SK-N-SH treated with all-trans-retinoic acid at 6 μM for 48 hours (cell line): ENCODE data around the gene PRUNE2.
A peak's percentile ranks its signal among the peaks of the same experiment; 100 is the strongest.

Experiments
- ATAC-seq: fragments of 200-7000 bp; cut with Tn5 transposase; 3 replicates; pipeline ENCODE4 v1.9.1; 2020; ENCODE audit warnings: mild to moderate bottlenecking, moderate library complexity
- ARNTL ChIP-seq: fragments of 450-650 bp; formaldehyde crosslinking; IDR thresholded peaks from 2 replicates; pipeline ENCODE4 v1.5.0; 2020; ENCODE audit warnings: low read depth, mild to moderate bottlenecking, moderate library complexity, borderline replicate concordance
- BACH2 ChIP-seq: fragments of 250-450 bp; sonication (Bioruptor Pico); IDR thresholded peaks from 2 replicates; pipeline ENCODE4 v1.9.0; 2021; ENCODE audit warnings: mild to moderate bottlenecking, borderline replicate concordance
- CREB5 ChIP-seq: fragments of 250-450 bp; sonication (Bioruptor Pico); IDR thresholded peaks from 2 replicates; pipeline ENCODE4 v1.5.1; 2020; ENCODE audit warnings: low read depth, mild to moderate bottlenecking, moderate library complexity
- CSDC2 ChIP-seq: fragments of 250-450 bp; sonication (Bioruptor Pico); IDR thresholded peaks from 2 replicates; pipeline ENCODE4 v1.5.0; 2020; ENCODE audit warnings: mild to moderate bottlenecking, moderate library complexity
- ESRRG ChIP-seq: fragments of 250-450 bp; sonication (Bioruptor Pico); IDR thresholded peaks from 2 replicates; pipeline ENCODE4 v1.6.1; 2021; ENCODE audit warnings: mild to moderate bottlenecking
- PATZ1 ChIP-seq: fragments of 250-450 bp; sonication (Bioruptor Pico); IDR thresholded peaks from 2 replicates; pipeline ENCODE4 v1.8.0; 2020; ENCODE audit warnings: mild to moderate bottlenecking, moderate library complexity, borderline replicate concordance
- POU6F1 ChIP-seq: fragments of 250-450 bp; sonication (Bioruptor Pico); IDR thresholded peaks from 2 replicates; pipeline ENCODE4 v1.8.0; 2021; ENCODE audit warnings: low read depth, mild to moderate bottlenecking, moderate library complexity, borderline replicate concordance
- PPARA ChIP-seq: fragments of 250-450 bp; sonication (Bioruptor Pico); IDR thresholded peaks from 2 replicates; pipeline ENCODE4 v1.5.0; 2020; ENCODE audit warnings: mild to moderate bottlenecking, borderline replicate concordance
- RARB ChIP-seq: fragments of 250-450 bp; sonication (Bioruptor Pico); IDR thresholded peaks from 2 replicates; pipeline ENCODE4 v1.8.0; 2021; ENCODE audit warnings: mild to moderate bottlenecking, moderate library complexity
- SNAI2 ChIP-seq: fragments of 250-450 bp; sonication (Bioruptor Pico); IDR thresholded peaks from 2 replicates; pipeline ENCODE4 v1.5.0; 2020; ENCODE audit warnings: mild to moderate bottlenecking, moderate library complexity
- TCF4 ChIP-seq: fragments of 250-450 bp; sonication (Bioruptor Pico); IDR thresholded peaks from 2 replicates; pipeline ENCODE4 v1.8.0; 2021; ENCODE audit warnings: mild to moderate bottlenecking, moderate library complexity, borderline replicate concordance
- TOX ChIP-seq: fragments of 250-450 bp; sonication (Bioruptor Pico); IDR thresholded peaks from 2 replicates; pipeline ENCODE4 v1.8.0; 2021; ENCODE audit warnings: mild to moderate bottlenecking, moderate library complexity, borderline replicate concordance
- TSHZ2 ChIP-seq: fragments of 250-450 bp; sonication (Bioruptor Pico); IDR thresholded peaks from 2 replicates; pipeline ENCODE4 v1.5.0; 2020; ENCODE audit warnings: mild to moderate bottlenecking, moderate library complexity
- ZFP30 ChIP-seq: fragments of 450-650 bp; formaldehyde crosslinking; IDR thresholded peaks from 2 replicates; pipeline ENCODE4 v1.5.0; 2022; ENCODE audit warnings: mild to moderate bottlenecking, moderate library complexity
- ZNF70 ChIP-seq: fragments of 450-650 bp; formaldehyde crosslinking; IDR thresholded peaks from 2 replicates; pipeline ENCODE4 v1.5.0; 2020; ENCODE audit warnings: mild to moderate bottlenecking, moderate library complexity
- ZNF8 ChIP-seq: fragments of 450-650 bp; formaldehyde crosslinking; IDR thresholded peaks from 2 replicates; pipeline ENCODE4 v1.5.0; 2020; ENCODE audit warnings: mild to moderate bottlenecking, moderate library complexity

PRUNE2 gene

GRCh38 chr9:76692458-76693129 is 213.3 kb downstream of the PRUNE2 start:
- peak; percentile 17; the same call in 2 of the 3 replicates for ATAC-seq
- no peak for TF ChIP-seq CSDC2 (CRISPR knock-in tag)
- no peak for TF ChIP-seq TCF4 (CRISPR knock-in tag)
- no peak for TF ChIP-seq ARNTL (CRISPR knock-in tag)
- no peak for TF ChIP-seq RARB (CRISPR knock-in tag)
- no peak for TF ChIP-seq ESRRG (CRISPR knock-in tag)
- TF ChIP-seq ZNF70 (CRISPR knock-in tag) = no peak
- no peak for TF ChIP-seq ZFP30 (CRISPR knock-in tag)
- TF ChIP-seq TOX (CRISPR knock-in tag) = no peak
- no peak for TF ChIP-seq POU6F1 (CRISPR knock-in tag)

GRCh38 chr9:76691517-76692313 is 214.2 kb downstream of the PRUNE2 start:
- peak; percentile 58 for ATAC-seq

More at GRCh38 chr9:76691517-76692313, 214.2 kb downstream of the PRUNE2 start:
- TF ChIP-seq ZNF70 (CRISPR knock-in tag) (no peak), PPARA (CRISPR knock-in tag) (no peak), POU6F1 (CRISPR knock-in tag) (no peak), PATZ1 (CRISPR knock-in tag) (no peak), SNAI2 (CRISPR knock-in tag) (no peak), BACH2 (no peak), CREB5 (CRISPR knock-in tag) (no peak), ZNF8 (CRISPR knock-in tag) (no peak), TSHZ2 (CRISPR knock-in tag) (no peak), ARNTL (CRISPR knock-in tag) (no peak)
